IPS-NIHi7 (cell line): ENCODE data around the gene RALY.
A peak's percentile ranks its signal among the peaks of the same experiment; 100 is the strongest.

Experiments used
- DNase-seq: peaks from one replicate; pipeline ENCODE4 v3.0.0; 2012; ENCODE audit warnings: mixed read lengths; ENCODE audit errors: extremely low spot score

The RALY gene

DNA sequence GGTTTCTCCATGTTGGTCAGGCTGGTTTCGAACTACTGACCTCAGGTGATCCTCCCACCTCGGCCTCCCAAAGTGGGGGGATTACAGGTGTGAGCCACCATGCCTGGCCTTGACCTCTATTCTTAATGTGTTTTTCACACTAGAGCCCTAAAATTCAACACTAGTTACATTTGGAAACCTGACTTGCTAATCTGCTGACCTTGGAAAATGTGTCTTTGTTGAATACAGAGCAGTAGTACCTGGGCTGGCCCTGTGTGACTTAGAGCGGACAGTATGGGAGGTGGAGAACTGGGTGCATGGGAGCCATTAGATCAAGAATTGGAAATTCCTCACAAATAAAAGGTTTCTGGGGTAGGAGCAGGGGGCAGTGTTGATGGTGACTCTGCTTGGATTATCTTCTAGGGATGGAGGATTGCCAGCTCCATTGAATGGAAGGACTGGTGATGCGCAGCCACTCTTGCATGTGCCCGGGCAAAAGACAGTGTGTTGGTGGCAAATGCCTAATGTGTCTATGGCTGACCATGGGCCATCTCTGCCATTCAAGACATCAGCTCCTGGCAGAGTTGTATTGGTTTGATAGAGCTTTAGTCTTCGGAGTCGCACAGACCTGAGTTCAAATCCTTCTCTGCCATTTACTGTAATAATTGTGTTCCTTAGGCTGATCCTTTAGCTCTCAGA, 53.4 kb downstream of the RALY start:
- DNase-seq, result no peak

DNA sequence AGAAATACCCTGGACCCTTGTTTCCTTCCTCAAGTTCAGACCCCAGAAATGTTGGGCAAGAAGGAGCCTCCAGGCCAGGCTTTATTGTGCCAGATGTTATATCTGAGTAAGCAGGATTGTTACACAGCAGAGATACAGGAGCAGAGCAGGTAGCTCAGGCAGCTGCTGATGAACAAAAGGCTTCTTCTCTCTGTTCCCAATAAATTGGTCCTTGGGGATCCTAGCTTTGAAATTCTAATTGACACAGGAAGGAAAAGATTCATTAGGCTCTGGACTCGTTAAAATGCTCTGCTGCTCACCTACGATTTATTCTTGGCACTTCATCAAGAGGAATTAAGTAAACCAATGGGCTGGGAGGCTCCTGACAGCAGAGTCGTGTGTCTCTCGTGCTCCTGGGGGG, 54.2 kb downstream of the RALY start:
- DNase-seq, result no peak

DNA sequence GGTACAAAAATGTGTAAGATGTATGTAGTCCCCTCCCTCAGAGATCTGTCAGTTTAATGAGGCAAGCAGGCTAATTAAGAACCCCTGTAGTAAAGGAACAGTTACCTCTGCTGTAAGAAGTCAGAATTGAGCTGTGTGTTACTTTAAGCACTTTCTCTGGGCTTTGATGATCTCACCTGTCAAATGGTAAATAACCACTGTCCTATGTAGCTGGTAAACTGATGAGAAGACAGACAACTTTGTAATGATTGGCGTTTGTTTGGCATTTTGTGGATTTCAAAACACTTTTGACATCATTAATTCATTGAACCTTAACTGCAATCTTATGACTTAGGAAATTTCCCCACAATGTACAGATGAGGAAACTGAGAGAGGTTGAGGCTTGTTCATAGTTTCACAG, 55.7 kb downstream of the RALY start:
- no peak for DNase-seq

DNA sequence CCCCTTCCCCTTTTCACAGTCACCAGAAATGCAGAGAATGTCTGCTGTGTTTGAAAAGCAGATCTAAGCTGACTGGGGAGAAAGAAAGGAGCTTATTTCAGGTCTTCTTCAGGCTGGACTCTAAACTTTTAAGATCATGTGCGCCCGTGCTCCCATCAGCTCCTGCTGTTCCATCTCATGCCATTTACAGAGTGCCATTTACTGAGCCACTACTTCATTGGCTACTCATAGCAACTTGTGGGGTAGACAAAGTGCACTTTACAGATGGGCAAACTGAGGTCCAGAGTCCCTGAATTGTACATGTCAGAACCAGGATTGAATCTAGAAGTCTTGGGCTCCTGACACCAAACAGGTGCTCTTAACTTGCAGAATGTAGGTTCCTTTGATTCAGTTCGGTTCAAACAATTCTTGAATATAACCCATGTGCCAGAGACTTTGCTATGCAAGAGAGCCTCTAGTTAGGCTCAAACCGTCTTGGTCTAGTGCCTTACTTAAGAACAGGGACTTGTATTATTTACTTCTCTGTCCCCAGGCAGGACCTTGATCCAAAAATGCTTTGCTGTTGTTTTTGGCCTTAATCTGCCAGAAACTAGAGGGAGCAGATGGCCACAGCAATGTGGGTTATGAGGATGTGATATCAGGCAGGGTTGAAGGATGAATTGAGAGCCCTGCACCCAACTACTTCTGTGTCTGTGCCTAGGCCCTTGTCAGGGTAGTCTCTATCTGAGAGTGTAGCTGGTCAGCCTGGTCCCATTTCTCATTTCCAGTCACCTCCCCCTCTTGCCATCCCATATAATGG, 56.4 kb downstream of the RALY start:
- no peak for DNase-seq

DNA sequence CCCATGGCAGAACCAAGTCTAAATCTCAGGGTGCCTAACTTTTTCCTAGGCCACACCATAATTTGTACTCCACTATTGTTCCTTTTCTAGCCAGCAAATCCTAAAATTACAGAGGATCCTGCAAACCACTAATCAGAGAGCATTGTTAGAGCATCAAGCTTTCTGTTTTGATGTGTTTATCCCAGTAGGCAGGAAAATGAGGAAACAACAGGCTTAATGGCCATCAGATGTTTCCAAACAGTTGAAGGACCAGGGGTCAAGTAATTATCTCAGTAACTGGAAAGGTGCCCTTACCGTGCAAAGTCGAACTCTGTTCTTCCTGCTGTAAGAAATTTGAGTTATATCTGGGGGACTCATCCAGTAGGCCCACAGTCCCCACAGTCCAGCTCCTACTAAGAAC, 58.7 kb downstream of the RALY start:
- DNase-seq, result no peak

DNA sequence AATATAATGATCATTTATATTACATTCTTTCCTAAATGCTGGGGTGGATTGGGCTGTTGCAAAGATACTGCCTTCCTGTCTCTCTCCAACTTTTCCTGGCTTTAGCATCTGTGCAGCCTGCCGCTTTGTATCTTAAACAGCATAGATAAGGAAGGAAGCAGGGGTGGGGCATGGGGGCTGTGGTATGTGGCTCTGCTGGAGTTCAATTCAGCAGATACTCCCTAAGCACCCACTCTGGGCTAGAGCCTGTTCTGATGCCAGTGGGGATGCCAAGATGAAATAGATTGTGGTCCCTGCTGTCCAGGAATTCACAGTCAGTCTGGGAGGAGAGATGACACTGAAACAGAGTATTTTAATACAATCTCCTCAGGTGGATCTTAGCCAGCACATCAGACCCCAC, 61.6 kb downstream of the RALY start:
- no peak for DNase-seq

DNA sequence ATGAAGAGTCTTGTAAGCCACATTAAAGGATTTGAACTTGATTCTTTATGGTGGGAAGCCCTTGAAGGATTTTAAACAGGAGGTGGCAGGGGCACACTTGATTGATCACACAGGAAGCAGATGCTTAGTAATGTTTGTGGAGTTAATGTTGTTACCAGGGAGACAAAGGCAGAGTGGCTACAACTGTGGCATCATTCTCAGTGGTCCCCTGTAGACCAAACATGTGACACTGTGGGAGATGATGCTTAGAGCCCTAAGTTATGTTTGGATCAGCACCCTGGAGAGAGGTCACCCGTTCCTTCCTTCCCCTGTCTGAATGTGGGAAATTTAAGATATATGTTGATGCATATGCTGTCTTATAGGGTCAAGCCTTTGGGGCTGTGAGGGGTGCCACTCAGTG, 65.1 kb downstream of the RALY start:
- DNase-seq, result no peak

DNA sequence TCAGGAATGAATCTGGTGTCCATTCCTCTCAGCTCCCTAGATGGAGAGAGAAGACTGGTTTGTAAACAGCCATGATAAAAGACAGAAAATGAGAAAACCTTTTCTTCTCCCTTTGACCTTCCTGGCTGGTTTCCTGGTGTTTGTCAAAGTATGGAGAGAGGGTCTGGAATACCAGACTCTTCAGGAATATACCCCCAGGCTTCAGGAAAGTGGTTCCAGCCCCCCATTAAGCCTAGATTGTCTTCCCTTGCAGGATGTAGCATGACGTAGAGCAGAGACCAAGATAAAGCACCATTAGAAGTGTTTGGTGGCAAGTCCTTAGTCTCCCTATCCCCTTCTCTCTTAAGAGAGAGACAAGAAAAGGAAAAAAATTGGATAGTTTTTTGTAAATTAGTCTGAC, 67.3 kb downstream of the RALY start:
- no peak for DNase-seq

DNA sequence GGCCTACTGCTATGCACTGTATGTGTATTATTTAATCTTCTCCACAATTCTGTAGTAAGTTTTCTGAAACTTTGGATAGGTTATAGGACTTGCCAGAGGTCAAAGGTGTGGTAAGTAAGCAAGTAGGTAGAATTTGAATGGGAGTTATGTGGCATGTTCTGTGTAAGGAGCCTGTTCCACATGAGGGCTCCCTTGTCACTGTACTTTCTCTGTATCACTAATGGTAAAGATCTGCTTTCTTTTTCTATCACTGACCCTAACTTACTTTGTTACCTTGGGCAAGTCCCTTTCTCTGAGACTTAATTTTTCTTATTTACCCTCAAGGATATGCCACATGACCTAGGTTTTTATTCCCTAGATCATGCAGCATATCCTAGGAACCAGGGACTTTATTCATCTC, 68.0 kb downstream of the RALY start:
- DNase-seq, result no peak

DNA sequence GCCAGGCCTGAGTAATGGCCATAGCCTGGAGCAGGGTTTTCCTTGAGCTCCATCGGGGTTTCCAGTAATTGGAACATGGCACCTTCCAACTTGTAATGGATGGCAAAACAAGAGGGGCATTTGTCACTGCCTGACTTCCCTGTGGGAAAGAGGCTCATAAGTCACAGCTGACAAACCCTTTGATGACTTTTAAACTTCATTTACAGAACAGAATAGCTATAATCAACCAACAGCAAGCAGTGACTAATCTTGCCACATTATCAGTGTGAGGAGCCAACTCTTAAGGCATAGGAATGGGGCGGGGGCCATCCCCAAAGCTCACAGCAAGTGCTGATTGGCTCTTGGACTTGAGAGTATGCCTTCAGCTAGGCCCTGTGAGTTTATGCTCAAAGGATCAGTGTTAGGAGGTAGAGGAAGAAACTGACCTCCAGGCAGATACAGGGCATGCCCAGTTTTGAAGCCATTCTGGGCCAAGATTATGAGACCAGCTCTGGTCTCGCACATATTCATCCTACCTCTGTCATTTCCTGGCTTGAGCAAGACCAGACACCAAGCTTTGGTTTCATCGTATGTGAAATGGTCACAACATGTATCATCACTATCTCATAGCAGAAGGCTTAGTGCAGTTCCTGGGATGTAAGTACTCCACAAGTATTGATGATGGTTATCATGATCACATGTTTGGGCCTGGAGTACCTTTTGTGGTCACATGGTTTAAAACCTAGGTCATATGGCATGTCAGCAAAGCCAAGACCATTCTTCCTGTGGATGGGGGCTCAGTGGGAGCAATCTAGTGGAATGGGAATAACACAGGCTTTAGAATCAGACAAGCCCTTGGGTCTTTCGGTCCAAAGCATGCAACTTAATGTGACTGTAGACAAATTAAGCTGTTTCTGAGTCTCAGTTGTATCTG, 69.1 kb downstream of the RALY start:
- no peak for DNase-seq

DNA sequence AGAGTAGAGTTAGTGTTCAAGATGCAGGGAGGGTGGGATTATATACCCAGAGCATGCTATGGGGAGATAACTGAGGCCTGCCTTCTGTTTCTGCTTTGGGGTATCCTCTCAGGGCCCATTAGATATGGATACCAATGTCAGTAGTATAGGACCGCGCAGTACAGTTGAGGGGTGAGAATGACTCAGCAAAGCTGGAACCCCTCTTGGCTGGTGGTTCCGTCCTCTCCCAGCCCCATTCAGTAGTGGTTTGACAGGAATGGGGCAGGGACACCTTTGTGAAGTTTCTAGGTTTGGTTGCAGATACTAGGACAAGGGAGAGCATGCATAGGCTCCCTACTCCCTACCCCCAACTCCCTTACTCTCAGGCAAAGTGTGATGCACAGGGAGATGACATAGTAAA, 70.6 kb downstream of the RALY start:
- DNase-seq, result no peak

DNA sequence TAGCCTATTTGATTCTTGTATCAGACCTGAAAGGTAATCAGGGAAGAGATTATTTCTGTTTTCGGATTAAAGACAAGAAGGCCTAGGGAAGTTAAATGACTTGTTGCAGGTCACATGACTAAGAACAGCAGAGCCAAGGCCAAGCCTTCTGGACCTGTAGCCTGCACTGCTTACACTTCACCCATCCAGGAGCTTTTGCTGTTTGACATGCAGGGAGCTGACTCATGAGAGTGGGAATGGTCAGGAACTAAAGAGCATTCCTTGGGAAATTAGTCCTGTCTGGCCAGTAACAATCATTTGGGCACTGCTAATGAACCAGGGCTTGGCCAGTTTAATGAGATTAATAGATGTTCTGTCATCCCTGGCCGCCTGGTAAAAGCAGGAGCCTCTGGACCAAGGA, 71.5 kb downstream of the RALY start:
- no peak for DNase-seq

DNA sequence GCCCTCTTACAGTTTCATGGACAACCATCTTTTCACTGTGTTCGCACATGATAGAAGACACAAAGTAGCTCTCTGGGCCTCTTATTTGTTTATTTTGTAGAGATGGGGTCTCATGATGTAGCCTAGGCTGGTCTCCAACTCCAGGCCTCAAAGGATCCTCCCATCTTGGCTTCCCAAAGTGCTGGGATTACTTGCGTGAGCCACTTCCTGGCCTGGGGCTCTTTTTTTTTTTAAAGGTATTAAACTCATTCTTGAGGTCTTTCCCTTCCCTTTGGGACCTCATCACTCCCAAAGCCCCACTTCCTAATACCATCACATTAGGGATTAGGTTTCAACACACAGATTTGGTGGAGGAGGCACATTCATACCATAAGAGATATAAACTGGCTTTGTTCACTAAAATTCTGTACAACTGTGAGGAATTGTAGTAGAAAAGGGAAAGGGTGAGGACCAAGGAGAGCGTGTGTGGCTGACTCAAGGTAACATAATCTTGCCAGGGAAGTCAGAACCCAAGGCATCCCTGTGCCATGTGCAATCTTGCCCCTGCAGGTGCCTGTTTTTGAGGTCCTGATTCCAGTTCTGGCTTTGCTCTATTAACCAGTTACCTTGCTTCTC, 72.9 kb downstream of the RALY start:
- no peak for DNase-seq

DNA sequence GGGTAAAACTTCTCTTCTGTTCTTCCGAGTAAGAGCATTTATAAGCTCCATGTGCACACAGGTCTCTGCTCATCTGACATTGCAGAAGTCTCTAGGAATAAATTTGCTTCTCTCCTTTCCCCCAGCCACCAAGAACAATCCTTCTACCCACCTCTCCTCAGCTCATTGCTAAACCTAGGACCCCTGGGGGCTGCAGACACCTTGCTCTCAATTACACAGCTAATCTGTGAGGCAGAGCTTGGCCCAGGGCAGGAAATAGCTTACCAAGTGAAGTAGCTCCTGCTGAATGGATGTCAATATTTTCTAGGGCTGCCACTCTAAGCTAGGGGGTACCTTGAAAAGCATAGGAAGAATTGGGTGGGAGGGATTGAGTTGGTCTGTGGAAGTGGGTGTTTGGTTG, 74.3 kb downstream of the RALY start:
- no peak for DNase-seq

DNA sequence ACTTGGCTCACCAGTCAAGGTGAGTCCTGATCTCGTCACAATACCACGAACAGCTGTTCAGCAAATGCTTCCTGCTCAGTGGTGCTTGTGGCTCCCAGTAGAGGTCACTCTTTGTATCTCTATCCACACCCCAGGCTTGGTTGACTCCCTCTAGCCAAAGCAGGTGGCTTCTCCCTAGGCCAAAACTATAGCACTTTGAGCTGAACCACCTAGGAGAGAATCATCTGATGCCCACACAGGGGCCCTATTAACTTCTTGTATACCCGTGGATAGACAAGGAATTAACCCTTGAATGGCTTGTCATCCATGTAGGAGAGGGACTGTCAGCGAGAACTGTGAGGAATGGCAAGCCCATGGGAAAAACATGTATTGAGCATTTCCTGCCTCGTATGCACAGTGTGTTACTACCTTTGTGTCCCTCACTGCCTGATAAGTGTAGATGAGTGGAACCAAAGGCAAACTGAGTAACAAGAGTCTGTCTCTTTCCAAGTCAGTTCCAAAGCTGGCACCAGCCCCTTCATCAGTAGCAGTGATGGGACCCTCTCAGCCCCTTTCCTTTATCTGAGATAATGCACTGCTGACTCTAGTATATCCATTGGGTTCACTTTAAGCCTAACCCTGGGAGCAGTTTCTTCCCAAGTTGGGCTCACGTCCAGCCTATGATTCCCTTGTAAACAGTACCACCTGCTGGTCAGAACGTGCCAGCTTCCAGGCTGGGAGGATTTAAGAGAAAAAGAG, 75.8 kb downstream of the RALY start:
- peak; percentile 80 for DNase-seq

DNA sequence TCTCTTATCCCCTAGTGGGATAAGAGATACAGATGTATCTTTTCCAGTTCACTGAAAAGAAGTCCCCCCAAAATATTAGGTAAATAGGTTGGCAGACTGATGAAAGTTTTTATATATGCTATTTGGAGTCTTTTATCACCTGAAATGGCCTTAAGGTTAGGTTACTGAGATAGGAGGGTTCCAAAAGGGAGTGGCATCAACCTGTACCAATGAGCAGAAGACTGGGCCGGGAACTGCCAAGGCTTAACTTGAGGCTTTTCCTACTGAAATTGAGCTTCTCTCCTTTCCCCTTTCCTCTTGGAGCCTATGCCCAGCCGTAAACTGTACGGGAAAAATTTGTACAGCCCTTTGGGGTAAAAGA, 76.3 kb downstream of the RALY start:
- no peak for DNase-seq

DNA sequence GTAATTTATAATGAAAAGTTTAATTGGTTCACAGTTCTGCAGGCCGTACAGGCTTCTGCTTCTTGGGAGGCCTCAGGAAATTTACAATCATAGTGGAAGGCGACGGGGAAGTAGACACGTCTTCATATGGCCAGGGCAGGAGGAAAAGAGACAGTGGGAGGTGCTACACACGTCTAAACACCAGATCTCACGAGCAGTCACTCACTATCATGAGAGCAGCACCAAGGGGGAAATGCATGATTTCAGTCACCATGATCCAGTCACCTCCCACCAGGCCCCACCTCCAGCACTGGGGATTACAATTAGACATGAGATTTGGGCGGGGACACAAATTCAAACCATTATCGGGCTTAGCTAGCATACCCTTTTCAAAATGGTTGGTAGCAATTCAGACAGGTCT, 77.1 kb downstream of the RALY start:
- no peak for DNase-seq

DNA sequence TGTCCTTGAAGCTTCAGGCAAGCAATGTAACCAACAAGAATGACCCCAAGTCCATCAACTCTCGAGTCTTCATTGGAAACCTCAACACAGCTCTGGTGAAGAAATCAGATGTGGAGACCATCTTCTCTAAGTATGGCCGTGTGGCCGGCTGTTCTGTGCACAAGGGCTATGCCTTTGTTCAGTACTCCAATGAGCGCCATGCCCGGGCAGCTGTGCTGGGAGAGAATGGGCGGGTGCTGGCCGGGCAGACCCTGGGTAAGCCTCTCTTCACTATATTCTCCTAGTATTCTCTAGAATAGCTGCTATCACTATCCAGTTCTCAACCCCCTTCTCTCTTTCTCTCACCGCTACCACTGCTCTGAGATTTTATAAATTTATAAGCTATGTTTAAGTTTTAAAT, 78.4 kb downstream of the RALY start:
- no peak for DNase-seq

DNA sequence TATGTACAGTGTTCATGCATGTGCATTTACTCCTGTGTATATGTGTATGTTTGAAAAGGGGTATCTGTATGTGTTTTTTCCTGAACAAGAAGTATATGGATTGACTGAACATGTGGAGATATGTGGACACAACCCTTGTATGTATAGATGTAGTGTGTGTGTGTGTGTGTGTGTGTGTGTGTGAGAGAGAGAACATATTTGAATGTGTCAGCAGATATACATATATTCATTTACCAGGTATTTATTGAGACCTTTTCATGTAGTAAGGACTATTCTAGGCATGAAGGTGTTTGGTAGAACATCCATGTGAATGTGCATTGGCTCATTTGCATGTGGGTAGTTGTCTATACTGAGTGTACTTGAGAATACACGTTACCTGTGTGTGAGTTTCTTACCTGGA, 79.1 kb downstream of the RALY start:
- no peak for DNase-seq

DNA sequence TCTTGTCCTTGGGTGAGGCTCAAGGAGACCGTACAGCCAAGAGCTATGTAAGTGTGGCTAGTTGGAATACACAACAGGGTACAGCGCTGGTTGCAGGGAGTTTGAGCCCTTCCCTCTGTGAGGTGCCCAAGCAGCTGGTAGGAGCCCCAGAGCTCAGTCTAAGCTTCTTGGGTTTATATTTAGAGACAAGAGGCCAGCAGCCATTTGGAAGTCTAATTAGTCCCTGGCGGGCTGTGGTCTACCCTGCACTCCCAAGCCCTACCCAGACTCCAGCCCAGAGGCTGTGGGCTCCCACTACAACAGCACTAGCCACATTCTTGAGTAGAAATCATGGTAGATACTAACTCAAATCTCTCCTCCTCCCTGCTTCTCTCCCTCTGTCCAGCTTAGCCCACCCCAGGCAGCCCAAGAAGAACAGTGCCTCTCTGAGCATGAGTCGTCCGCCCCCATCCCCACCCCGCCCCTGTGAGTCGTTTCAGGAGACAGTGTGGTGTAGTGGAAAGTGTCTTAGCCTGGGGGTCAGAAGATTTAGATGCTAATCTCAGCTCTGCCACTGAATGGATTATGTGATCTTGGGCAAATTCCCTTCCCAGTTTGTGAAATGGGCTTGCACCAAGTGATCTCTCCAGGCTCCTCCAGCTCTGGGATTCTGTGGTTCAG, 80.5 kb downstream of the RALY start:
- DNase-seq, result no peak

DNA sequence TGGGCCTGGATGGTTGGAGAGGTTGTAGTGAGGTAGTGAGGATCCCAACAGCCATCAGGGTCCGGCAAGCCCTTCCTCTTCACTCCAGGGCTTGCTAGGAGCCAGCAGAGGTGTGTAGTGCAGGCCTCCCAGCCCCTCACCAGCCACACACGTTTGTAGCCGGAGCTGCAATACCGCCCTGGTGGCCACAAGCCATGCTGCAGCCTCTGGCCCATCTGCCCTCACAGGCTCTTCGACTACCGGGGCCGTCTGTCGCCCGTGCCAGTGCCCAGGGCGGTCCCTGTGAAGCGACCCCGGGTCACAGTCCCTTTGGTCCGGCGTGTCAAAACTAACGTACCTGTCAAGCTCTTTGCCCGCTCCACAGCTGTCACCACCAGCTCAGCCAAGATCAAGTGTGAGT, 81.9 kb downstream of the RALY start:
- no peak for DNase-seq
